IMR-90 (cell line): ENCODE results near the gene AGAP1. TPM values are rescaled to one million over a fixed set of nuclear protein-coding genes. Genes with fewer than 3 reads are reported as not detected.

Experiments
- ATAC-seq: fragments of 200-7000 bp; cut with Tn5 transposase; 2 replicates; pipeline ENCODE4 v1.9.1; 2020; ENCODE audit warnings: low read depth, mild to moderate bottlenecking, moderate library complexity
- BruUV-seq: library from RNA; stranded (reverse); fragments of 400-500 nt; replicated peaks from 2 replicates; lab custom pipeline; 2021; lab: Mats Ljungman, UMichigan
- CTCF ChIA-PET: fragments of 300-600 bp; formaldehyde crosslinking; extraction: SDS; loops from one replicate; lab custom pipeline; 2021; ENCODE audit warnings: antibody characterized with exemption; lab: Yijun Ruan, JAX
- POLR2A ChIA-PET: fragments of 300-600 bp; sonication (Branson Sonifier 250); formaldehyde crosslinking; loops from one replicate; lab custom pipeline; 2022; ENCODE audit warnings: antibody characterized with exemption; ENCODE audit not compliant: unreplicated experiment; lab: Charles Lee
- DNase-seq: peaks from one replicate; pipeline ENCODE4 v3.0.0; 2013
- H2AFZ ChIP-seq: replicated peaks from 2 replicates; pipeline ENCODE3; 2013; ENCODE audit warnings: low read length, mild to moderate bottlenecking; ENCODE audit not compliant: poor library complexity
- H2AK5ac ChIP-seq: 2 replicates; pipeline ENCODE4 v1.6.1; 2013; ENCODE audit warnings: low read depth, low read length, inconsistent platforms
- H2AK9ac ChIP-seq: replicated peaks from 2 replicates; pipeline ENCODE3; 2013; ENCODE audit warnings: mild to moderate bottlenecking, low read depth, low read length, moderate library complexity; ENCODE audit not compliant: poor library complexity
- H2BK120ac ChIP-seq: 2 replicates; pipeline ENCODE4 v1.6.1; 2013; ENCODE audit warnings: low read depth, low read length, inconsistent platforms
- H2BK15ac ChIP-seq: 3 replicates; pipeline ENCODE4 v1.6.1; 2013; ENCODE audit warnings: low read depth, low read length, inconsistent platforms
- H2BK20ac ChIP-seq: 2 replicates; pipeline ENCODE4 v1.6.1; 2013; ENCODE audit warnings: low read depth, mild to moderate bottlenecking, inconsistent platforms, low read length, moderate library complexity
- H2BK5ac ChIP-seq: 2 replicates; pipeline ENCODE4 v1.6.1; 2013; ENCODE audit warnings: mild to moderate bottlenecking, low read depth, low read length, inconsistent platforms; ENCODE audit not compliant: poor library complexity, severe bottlenecking
- H3K14ac ChIP-seq: replicated peaks from 2 replicates; pipeline ENCODE4 v1.6.1; 2013; ENCODE audit warnings: low read depth, low read length, inconsistent platforms
- H3K18ac ChIP-seq: 2 replicates; pipeline ENCODE4 v1.6.1; 2013; ENCODE audit warnings: low read depth, low read length, control low read depth
- H3K23ac ChIP-seq: 2 replicates; pipeline ENCODE4 v1.6.1; 2013; ENCODE audit warnings: low read depth, low read length, inconsistent platforms
- H3K27ac ChIP-seq: 2 replicates; pipeline ENCODE4 v1.5.1; 2013; ENCODE audit warnings: mild to moderate bottlenecking, control low read depth, low read length; ENCODE audit not compliant: insufficient read depth
- H3K27me3 ChIP-seq: 2 replicates; pipeline ENCODE4 v1.6.1; 2013; ENCODE audit warnings: low read length; ENCODE audit not compliant: control insufficient read depth, insufficient read depth
- H3K36me3 ChIP-seq: 2 replicates; pipeline ENCODE4 v1.6.1; 2013; ENCODE audit warnings: low read length, mixed read lengths; ENCODE audit not compliant: control insufficient read depth, insufficient read depth
- H3K4ac ChIP-seq: 2 replicates; pipeline ENCODE4 v1.6.1; 2013; ENCODE audit warnings: low read depth, low read length, inconsistent platforms
- H3K4me1 ChIP-seq: 2 replicates; pipeline ENCODE4 v1.6.1; 2013; ENCODE audit warnings: low read length, mixed read lengths; ENCODE audit not compliant: control insufficient read depth, insufficient read depth
- H3K4me2 ChIP-seq: 2 replicates; pipeline ENCODE4 v1.6.1; 2013; ENCODE audit warnings: low read depth, mild to moderate bottlenecking, control low read depth, low read length, moderate library complexity
- H3K4me3 ChIP-seq: 2 replicates; pipeline ENCODE4 v1.5.1; 2013; ENCODE audit warnings: low read depth, mild to moderate bottlenecking, control low read depth, low read length, moderate library complexity; ENCODE audit not compliant: insufficient read depth
- H3K56ac ChIP-seq: 2 replicates; pipeline ENCODE4 v1.6.1; 2013; ENCODE audit warnings: low read length, inconsistent platforms; ENCODE audit not compliant: insufficient read depth; ENCODE audit errors: extremely low read depth
- H3K79me1 ChIP-seq, 2 experiments: 2 replicates each; pipeline ENCODE4 v1.6.1; 2013; ENCODE audit warnings: low read length in 2 of 2, inconsistent platforms in 1 of 2, low read depth in 1 of 2
- H3K9ac ChIP-seq: 2 replicates; pipeline ENCODE4 v1.6.1; 2013; ENCODE audit warnings: low read depth, low read length, control low read depth
- H3K9me1 ChIP-seq: 2 replicates; pipeline ENCODE4 v1.6.1; 2013; ENCODE audit warnings: low read length, inconsistent platforms; ENCODE audit not compliant: insufficient read depth
- H3K9me3 ChIP-seq: 2 replicates; pipeline ENCODE4 v1.6.1; 2013; ENCODE audit warnings: low read length; ENCODE audit not compliant: control insufficient read depth, insufficient read depth
- H4K20me1 ChIP-seq: 2 replicates; pipeline ENCODE4 v1.6.1; 2013; ENCODE audit warnings: low read length, inconsistent platforms; ENCODE audit not compliant: insufficient read depth
- H4K5ac ChIP-seq: 2 replicates; pipeline ENCODE4 v1.6.1; 2013; ENCODE audit warnings: mild to moderate bottlenecking, low read depth, low read length, control low read depth
- H4K8ac ChIP-seq, 2 experiments: 2 replicates each; pipeline ENCODE4 v1.6.1; 2013; ENCODE audit warnings: low read depth in 2 of 2, low read length in 2 of 2, control low read depth in 1 of 2, inconsistent platforms in 1 of 2
- H4K91ac ChIP-seq: 2 replicates; pipeline ENCODE4 v1.6.1; 2013; ENCODE audit warnings: low read depth, low read length, inconsistent platforms; ENCODE audit not compliant: insufficient read depth
- BHLHE40 ChIP-seq: fragments of 150-350 bp; IDR thresholded peaks from 2 replicates; pipeline ENCODE4 v1.6.1; 2016; ENCODE audit warnings: mild to moderate bottlenecking, low read depth, low read length
- CEBPB ChIP-seq: IDR thresholded peaks from 2 replicates; pipeline ENCODE4 v1.6.1; 2012; ENCODE audit warnings: low read depth, low read length, improper control_type of control experiment
- CHD1 ChIP-seq: IDR thresholded peaks from 2 replicates; pipeline ENCODE4 v1.6.1; 2012; ENCODE audit warnings: low read depth, low read length, improper control_type of control experiment
- FOS ChIP-seq: fragments of 150-350 bp; IDR thresholded peaks from 2 replicates; pipeline ENCODE4 v1.6.1; 2016; ENCODE audit warnings: low read depth, low read length
- MAFK ChIP-seq: IDR thresholded peaks from 2 replicates; pipeline ENCODE4 v1.6.1; 2012; ENCODE audit warnings: low read depth, low read length, improper control_type of control experiment
- MXI1 ChIP-seq: IDR thresholded peaks from 2 replicates; pipeline ENCODE4 v1.6.1; 2012; ENCODE audit warnings: low read depth, mild to moderate bottlenecking, low read length, moderate library complexity, borderline replicate concordance
- NFE2L2 ChIP-seq: fragments of 150-350 bp; IDR thresholded peaks from 2 replicates; pipeline ENCODE4 v1.6.1; 2016; ENCODE audit warnings: low read depth, mild to moderate bottlenecking, low read length
- RAD21 ChIP-seq: IDR thresholded peaks from 2 replicates; pipeline ENCODE4 v1.6.1; 2012; ENCODE audit warnings: low read length, improper control_type of control experiment
- RCOR1 ChIP-seq: IDR thresholded peaks from 2 replicates; pipeline ENCODE4 v1.6.1; 2012; ENCODE audit warnings: mild to moderate bottlenecking, low read length, improper control_type of control experiment; ENCODE audit not compliant: insufficient replicate concordance
- RFX5 ChIP-seq: IDR thresholded peaks from 2 replicates; pipeline ENCODE4 v1.8.0; 2012; ENCODE audit warnings: low read depth, mild to moderate bottlenecking, low read length, moderate library complexity
- SMC3 ChIP-seq: fragments of 150-350 bp; IDR thresholded peaks from 2 replicates; pipeline ENCODE4 v1.6.1; 2016; ENCODE audit warnings: low read depth, mild to moderate bottlenecking, antibody characterized with exemption, low read length, moderate library complexity
- WGBS, 2 experiments: methylation state at CpG; one replicate each; pipeline versions ENCODE4 v1.1.5 to v1.1.7; 2013; ENCODE audit warnings: missing lambda C conversion rate in 2 of 2; ENCODE audit not compliant: insufficient read length in 1 of 2; ENCODE audit errors: extremely low coverage in 2 of 2; 5-methylcytosine and 5-hydroxymethylcytosine counted together
- dilution Hi-C: fragments of 300-500 bp; cut with HindIII; formaldehyde crosslinking; loops from one replicate; pipeline ENCODE4 v1.14.3; 2018; ENCODE audit warnings: low sequenced_read_pairs; ENCODE audit not compliant: unreplicated experiment
- in situ Hi-C: fragments of 300-500 bp; cut with MboI; formaldehyde crosslinking; loops from 3 replicates; pipeline ENCODE4 v1.14.3; 2019; ENCODE audit warnings: low sequenced_read_pairs, inconsistent platforms, mixed read lengths
- intact Hi-C: fragments of 100-400 bp; cut with micrococcal nuclease; formaldehyde crosslinking; loops from 2 replicates; pipeline ENCODE4 v1.10.0; 2022
- polyA plus RNA-seq, 3 experiments: library from polyadenylated mRNA; depleted of rRNA; stranded (reverse); fragments of >200 nt; gene quantifications; 2 replicates each; pipeline ENCODE4 v1.2.3, GENCODE V29; 2012; ENCODE audit warnings: low replicate concordance in 1 of 3
- total RNA-seq: library from RNA; depleted of rRNA; stranded (reverse); fragments of >200 nt; gene quantifications from 2 replicates; pipeline ENCODE4 v1.2.3, GENCODE V29; 2012
- TF ChIP-seq, protein P1 (sequence below): fragments of 150-350 bp; IDR thresholded peaks from 2 replicates; pipeline ENCODE4 v1.6.1; 2016; ENCODE audit warnings: low read depth, mild to moderate bottlenecking, low read length, moderate library complexity, borderline replicate concordance
- TF ChIP-seq, protein P2 (sequence below): fragments of 150-350 bp; IDR thresholded peaks from 2 replicates; pipeline ENCODE4 v1.6.1; 2017; ENCODE audit warnings: mild to moderate bottlenecking, antibody characterized with exemption, low read length, low read depth
- TF ChIP-seq, protein P3 (sequence below): conservative IDR thresholded peaks from 2 replicates; pipeline ENCODE4 v1.5.1; 2012; ENCODE audit warnings: mild to moderate bottlenecking, low read depth, low read length, improper control_type of control experiment

AGAP1 gene
- total and polyA plus RNA-seq, 2 of the 4 experiments (the other 2 are of a cell fraction): 15.1 to 16.4 TPM

DNA sequence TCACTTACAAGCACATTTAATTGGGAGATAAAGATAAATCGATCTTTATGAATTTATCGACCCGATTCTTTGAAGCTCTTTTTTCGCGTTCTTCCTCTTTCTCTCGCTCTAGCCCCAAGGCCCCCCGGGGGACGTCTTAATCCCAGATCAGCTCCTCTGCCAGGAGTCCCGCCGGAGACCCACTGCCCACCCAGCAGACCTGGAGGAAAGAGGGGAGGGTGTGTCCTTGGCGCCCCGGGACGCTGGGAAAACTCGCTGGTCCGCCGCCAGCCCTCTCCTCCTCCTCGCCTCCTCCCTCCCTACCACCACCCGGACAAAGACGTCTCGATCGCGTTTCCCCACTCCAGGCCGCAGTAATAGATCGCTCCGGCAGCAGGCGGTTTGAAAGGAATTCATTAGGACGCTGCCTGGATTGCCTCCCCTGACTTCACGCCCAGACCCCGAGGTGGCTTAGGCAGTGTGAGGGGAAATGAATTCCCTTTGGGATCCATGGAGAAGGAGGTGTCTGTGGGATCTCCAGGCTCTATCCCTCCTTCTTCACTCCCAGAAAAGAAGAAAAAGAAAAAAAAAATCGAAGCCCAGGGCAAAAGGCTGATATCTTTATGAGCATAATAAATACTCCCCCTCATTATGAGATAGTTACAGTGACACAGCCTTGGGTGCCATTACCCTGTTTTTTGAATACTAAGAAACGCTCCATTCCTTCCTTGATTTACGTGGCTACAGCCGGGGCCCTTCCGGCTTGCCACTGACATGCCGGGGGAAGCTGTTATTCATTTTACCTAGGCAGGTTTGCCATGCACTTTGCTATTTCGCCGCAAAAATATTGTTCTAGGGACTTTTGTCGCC lies 676.1 kb downstream of the AGAP1 start:
- H3K4ac ChIP-seq: no peak overlapping the region
- H3K36me3 ChIP-seq: no peaks in the 10 kb centered on the region
- H2BK20ac ChIP-seq: no peak overlapping the region
- H3K56ac ChIP-seq: no peak overlapping the region
- H2BK15ac ChIP-seq: no peak overlapping the region
- H2AK5ac ChIP-seq: no peak overlapping the region
- ChIA-PET POLR2A (no interaction called here), CTCF (interaction anchor here (0.6 kb wide), 1 partner anchor 310 kb away, joined by 5 read pairs; no protein-coding TSS in a partner anchor)
- in situ Hi-C loops (loop anchor here (25.0 kb wide), 1 partner anchor 558 kb away; no protein-coding TSS in a partner anchor), dilution Hi-C loops (no loop called here), intact Hi-C loops (loop anchor here (10.0 kb wide), 1 partner anchor 225 kb away; no protein-coding TSS in a partner anchor)
- no peak overlapping the region for H4K5ac ChIP-seq
- H3K14ac ChIP-seq: no peak overlapping the region
- H2BK5ac ChIP-seq: no peak overlapping the region
- H2AFZ ChIP-seq: peak overlapping the region; percentile 25
- H2AK9ac ChIP-seq: no peak overlapping the region
- no peaks in the 10 kb centered on the region for H3K79me1 ChIP-seq
- H3K9me3 ChIP-seq: peaks cover 17% of the 10 kb centered on the region; the same call in 1 of the 2 replicates
- DNase-seq: no peak
- no peak overlapping the region for H3K4me2 ChIP-seq
- no peak overlapping the region for H4K91ac ChIP-seq
- no peak overlapping the region for H3K23ac ChIP-seq
- H3K27ac ChIP-seq: no peak overlapping the region
- no peak overlapping the region for H2BK120ac ChIP-seq
- H3K9me1 ChIP-seq: no peaks in the 10 kb centered on the region; the same call in 1 of the 2 replicates
- no TSS peak for BruUV-seq
- ATAC-seq: no peak
- H4K20me1 ChIP-seq: no peaks in the 10 kb centered on the region; the same call in none of the 2 replicates
- H3K9ac ChIP-seq: no peak overlapping the region
- peaks cover 99% of the 10 kb centered on the region for H3K27me3 ChIP-seq
- H3K18ac ChIP-seq: no peak overlapping the region
- no CpG with 5 or more reads among the region's 38 CpGs for WGBS, 2 experiments
- no peaks in the 10 kb centered on the region; the same call in 1 of the 2 replicates for H3K4me1 ChIP-seq
- no peak overlapping the region for H3K4me3 ChIP-seq
- H4K8ac ChIP-seq: no peak overlapping the region
- TF ChIP-seq CHD1 (no peak), BHLHE40 (no peak), FOS (no peak), RFX5 (no peak), MXI1 (no peak), RCOR1 (no peak), SMC3 (no peak), RAD21 (no peak), CEBPB (no peak), NFE2L2 (no peak), MAFK (no peak)
- TF ChIP-seq, protein P1, sequence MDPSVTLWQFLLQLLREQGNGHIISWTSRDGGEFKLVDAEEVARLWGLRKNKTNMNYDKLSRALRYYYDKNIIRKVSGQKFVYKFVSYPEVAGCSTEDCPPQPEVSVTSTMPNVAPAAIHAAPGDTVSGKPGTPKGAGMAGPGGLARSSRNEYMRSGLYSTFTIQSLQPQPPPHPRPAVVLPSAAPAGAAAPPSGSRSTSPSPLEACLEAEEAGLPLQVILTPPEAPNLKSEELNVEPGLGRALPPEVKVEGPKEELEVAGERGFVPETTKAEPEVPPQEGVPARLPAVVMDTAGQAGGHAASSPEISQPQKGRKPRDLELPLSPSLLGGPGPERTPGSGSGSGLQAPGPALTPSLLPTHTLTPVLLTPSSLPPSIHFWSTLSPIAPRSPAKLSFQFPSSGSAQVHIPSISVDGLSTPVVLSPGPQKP: no peak
- TF ChIP-seq, protein P2, sequence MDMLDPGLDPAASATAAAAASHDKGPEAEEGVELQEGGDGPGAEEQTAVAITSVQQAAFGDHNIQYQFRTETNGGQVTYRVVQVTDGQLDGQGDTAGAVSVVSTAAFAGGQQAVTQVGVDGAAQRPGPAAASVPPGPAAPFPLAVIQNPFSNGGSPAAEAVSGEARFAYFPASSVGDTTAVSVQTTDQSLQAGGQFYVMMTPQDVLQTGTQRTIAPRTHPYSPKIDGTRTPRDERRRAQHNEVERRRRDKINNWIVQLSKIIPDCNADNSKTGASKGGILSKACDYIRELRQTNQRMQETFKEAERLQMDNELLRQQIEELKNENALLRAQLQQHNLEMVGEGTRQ: no peak
- TF ChIP-seq, protein P3, sequence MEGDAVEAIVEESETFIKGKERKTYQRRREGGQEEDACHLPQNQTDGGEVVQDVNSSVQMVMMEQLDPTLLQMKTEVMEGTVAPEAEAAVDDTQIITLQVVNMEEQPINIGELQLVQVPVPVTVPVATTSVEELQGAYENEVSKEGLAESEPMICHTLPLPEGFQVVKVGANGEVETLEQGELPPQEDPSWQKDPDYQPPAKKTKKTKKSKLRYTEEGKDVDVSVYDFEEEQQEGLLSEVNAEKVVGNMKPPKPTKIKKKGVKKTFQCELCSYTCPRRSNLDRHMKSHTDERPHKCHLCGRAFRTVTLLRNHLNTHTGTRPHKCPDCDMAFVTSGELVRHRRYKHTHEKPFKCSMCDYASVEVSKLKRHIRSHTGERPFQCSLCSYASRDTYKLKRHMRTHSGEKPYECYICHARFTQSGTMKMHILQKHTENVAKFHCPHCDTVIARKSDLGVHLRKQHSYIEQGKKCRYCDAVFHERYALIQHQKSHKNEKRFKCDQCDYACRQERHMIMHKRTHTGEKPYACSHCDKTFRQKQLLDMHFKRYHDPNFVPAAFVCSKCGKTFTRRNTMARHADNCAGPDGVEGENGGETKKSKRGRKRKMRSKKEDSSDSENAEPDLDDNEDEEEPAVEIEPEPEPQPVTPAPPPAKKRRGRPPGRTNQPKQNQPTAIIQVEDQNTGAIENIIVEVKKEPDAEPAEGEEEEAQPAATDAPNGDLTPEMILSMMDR: no peak
